ENCODE measurements around the gene ITGB2.

Gene ITGB2

GRCh38 chr21:44865561-44866280 lies 55.0 kb downstream of the ITGB2 start:
- no peak for DNase-seq

- DNase-seq: no peak
Observed at GRCh38 chr21:44862869-44863685, 57.6 kb downstream of the ITGB2 start.

GRCh38 chr21:44858791-44859190 lies 61.9 kb downstream of the ITGB2 start:
- no peak for DNase-seq

- no peak for DNase-seq
Observed at GRCh38 chr21:44858291-44858690, 62.4 kb downstream of the ITGB2 start.

- no peak for DNase-seq
Observed at GRCh38 chr21:44857127-44857892, 63.4 kb downstream of the ITGB2 start.

- DNase-seq: no peak
Observed at GRCh38 chr21:44856131-44856530, 64.6 kb downstream of the ITGB2 start.

GRCh38 chr21:44855572-44855971 lies 65.1 kb downstream of the ITGB2 start:
- DNase-seq: no peak

- DNase-seq: no peak
Observed at GRCh38 chr21:44854664-44855446, 65.8 kb downstream of the ITGB2 start.

GRCh38 chr21:44854391-44854663 lies 66.4 kb downstream of the ITGB2 start:
- DNase-seq: no peak

GRCh38 chr21:44853601-44854390 lies 66.9 kb downstream of the ITGB2 start:
- no peak for DNase-seq

- no peak for DNase-seq
Observed at GRCh38 chr21:44850905-44851657, 69.6 kb downstream of the ITGB2 start.

- DNase-seq: no peak
Observed at GRCh38 chr21:44850208-44850800, 70.4 kb downstream of the ITGB2 start.

- no peak for DNase-seq
Observed at GRCh38 chr21:44849616-44850130, 71.0 kb downstream of the ITGB2 start.

- no peak for DNase-seq
Observed at GRCh38 chr21:44848821-44849521, 71.7 kb downstream of the ITGB2 start.

GRCh38 chr21:44847261-44848056 lies 73.2 kb downstream of the ITGB2 start:
- DNase-seq: no peak

GRCh38 chr21:44846485-44847260 lies 74.0 kb downstream of the ITGB2 start:
- no peak for DNase-seq

- DNase-seq: no peak
Observed at GRCh38 chr21:44846224-44846484, 74.5 kb downstream of the ITGB2 start.

- peak; percentile 78 for DNase-seq
Observed at GRCh38 chr21:44845418-44846223, 75.1 kb downstream of the ITGB2 start.

Measured in 8988T (cell line).